K562 (cell line): Measurements from ENCODE around the gene KIAA0930. TPM values are rescaled to one million over a fixed set of nuclear protein-coding genes. Genes with fewer than 3 reads are reported as not detected.

ENCODE experiments used
- ATAC-seq: fragments of 200-7000 bp; cut with Tn5 transposase; 3 replicates; pipeline ENCODE4 v1.9.1; 2020; ENCODE audit warnings: moderate library complexity
- BruUV-seq: library from RNA; stranded (reverse); fragments of 400-500 nt; replicated peaks from 2 replicates; lab custom pipeline; 2021; lab: Mats Ljungman, UMichigan
- CTCF ChIA-PET: fragments of 300-600 bp; formaldehyde crosslinking; extraction: SDS; loops from one replicate; lab custom pipeline; 2021; ENCODE audit warnings: low intra/inter-chr PET ratio; lab: Yijun Ruan, JAX
- POLR2A ChIA-PET: fragments of 300-600, 350-650 bp; sonication (Branson Sonifier 250); formaldehyde crosslinking; extraction: SDS; loops from one replicate; lab custom pipeline; 2021; ENCODE audit warnings: antibody characterized with exemption, inconsistent platforms; lab: Yijun Ruan, JAX
- DNase-seq, 4 experiments: peaks; one replicate each; pipeline versions ENCODE4 v3.0.0 to v3.0.0-alpha.2; 2011 to 2018; ENCODE audit warnings: low spot score in 3 of 4, mixed read lengths in 3 of 4; ENCODE audit errors: extremely low read depth in 1 of 4
- FAIRE-seq: peaks from 2 replicates; lab custom pipeline; 2011; peaks lifted over from hg19 to GRCh38; lab: Jason Lieb, UNC
- H2AFZ ChIP-seq: 2 replicates; pipeline ENCODE4 v1.6.0; 2011; ENCODE audit warnings: low read depth, low read length, control low read depth, inconsistent platforms
- H3K27ac ChIP-seq: fragments of 200-600 bp; 3 replicates; pipeline ENCODE4 v1.8.0; 2011; ENCODE audit warnings: low read depth, mild to moderate bottlenecking, control low read depth, inconsistent platforms, low read length, moderate library complexity, mixed read lengths; ENCODE audit errors: extremely low read depth
- H3K27me3 ChIP-seq, 2 experiments: fragments of 300-600 bp in 1 of 2; 2 replicates in 1 of 2; 3 replicates in 1 of 2; pipeline versions ENCODE4 v1.6.0 to v1.8.0; 2011; ENCODE audit warnings: inconsistent platforms in 2 of 2, low read length in 2 of 2, mild to moderate bottlenecking in 1 of 2, mixed read lengths in 1 of 2, moderate library complexity in 1 of 2; ENCODE audit not compliant: control insufficient read depth in 2 of 2, insufficient read depth in 2 of 2
- H3K36me3 ChIP-seq: fragments of 300-600 bp; 3 replicates; pipeline ENCODE4 v1.8.0; 2011; ENCODE audit warnings: mild to moderate bottlenecking, low read length, inconsistent platforms; ENCODE audit not compliant: control insufficient read depth, insufficient read depth
- H3K4me1 ChIP-seq, 2 experiments: fragments of 200-600 bp in 1 of 2; replicated peaks in 1 of 2; 2 replicates in 1 of 2; 3 replicates in 1 of 2; pipeline versions ENCODE4 v1.5.1 to v1.8.0; 2011; ENCODE audit warnings: inconsistent platforms in 2 of 2, low read length in 2 of 2, mild to moderate bottlenecking in 1 of 2, mixed read lengths in 1 of 2, moderate library complexity in 1 of 2; ENCODE audit not compliant: control insufficient read depth in 2 of 2, insufficient read depth in 2 of 2
- H3K4me2 ChIP-seq: 2 replicates; pipeline ENCODE4 v1.6.1; 2011; ENCODE audit warnings: low read length, control low read depth, inconsistent platforms, mixed read lengths; ENCODE audit not compliant: insufficient read depth
- H3K4me3 ChIP-seq: fragments of 200-600 bp; sonication (generic), shearing (Covaris generic); 2 replicates; pipeline ENCODE4 v1.5.1; 2016; ENCODE audit warnings: control low read depth, inconsistent platforms
- H3K79me2 ChIP-seq: fragments of 200-600 bp; 3 replicates; pipeline ENCODE4 v1.8.0; 2011; ENCODE audit warnings: low read length, inconsistent platforms; ENCODE audit not compliant: control insufficient read depth, insufficient read depth
- H3K9ac ChIP-seq, 2 experiments: 2 replicates each; pipeline versions ENCODE4 v1.6.0 to v1.6.1; 2011; ENCODE audit warnings: low read depth in 2 of 2, low read length in 2 of 2, control low read depth in 1 of 2, inconsistent platforms in 1 of 2, mild to moderate bottlenecking in 1 of 2, mixed read lengths in 1 of 2; ENCODE audit not compliant: insufficient read depth in 1 of 2
- H3K9me1 ChIP-seq: one replicate; pipeline ENCODE4 v1.6.0; 2011; ENCODE audit warnings: inconsistent platforms, mild to moderate bottlenecking, low read length, moderate library complexity; ENCODE audit not compliant: control insufficient read depth, insufficient read depth
- H3K9me3 ChIP-seq: replicated peaks from 2 replicates; pipeline ENCODE4 v1.5.1; 2011; ENCODE audit warnings: low read depth, low read length, inconsistent platforms; ENCODE audit not compliant: control insufficient read depth, insufficient read depth
- H4K20me1 ChIP-seq: replicated peaks from 2 replicates; pipeline ENCODE4 v1.6.1; 2011; ENCODE audit warnings: low read length, inconsistent platforms, mixed read lengths; ENCODE audit not compliant: control insufficient read depth, insufficient read depth
- DACH1 ChIP-seq: fragments of 450-650 bp; IDR thresholded peaks from 2 replicates; pipeline ENCODE4 v1.6.1; 2018; ENCODE audit not compliant: partially characterized antibody
- EWSR1 ChIP-seq: fragments of 450-650 bp; IDR thresholded peaks from 2 replicates; pipeline ENCODE4 v1.6.1; 2018; ENCODE audit warnings: borderline replicate concordance, mild to moderate bottlenecking, low read depth, moderate library complexity; ENCODE audit not compliant: partially characterized antibody
- HOMEZ ChIP-seq: fragments of 250-450 bp; sonication (Bioruptor Pico); IDR thresholded peaks from 2 replicates; pipeline ENCODE4 v1.4.0; 2020; ENCODE audit warnings: mild to moderate bottlenecking, moderate library complexity
- MAFF ChIP-seq: IDR thresholded peaks from 2 replicates; pipeline ENCODE4 v1.6.1; 2012; ENCODE audit warnings: low read length, improper control_type of control experiment
- MCM2 ChIP-seq: fragments of 450-650 bp; IDR thresholded peaks from 2 replicates; pipeline ENCODE4 v1.6.1; 2017; ENCODE audit warnings: low read depth, mild to moderate bottlenecking
- PTTG1 ChIP-seq: fragments of 450-650 bp; IDR thresholded peaks from 2 replicates; pipeline ENCODE4 v1.6.1; 2016; ENCODE audit warnings: low read depth, mild to moderate bottlenecking, missing genetic modification characterization, missing compliant biosample characterization
- RBM25 ChIP-seq: fragments of 200-400 bp; formaldehyde crosslinking; IDR thresholded peaks from 2 replicates; pipeline ENCODE4 v1.6.1; 2018; ENCODE audit warnings: low read length, low read depth, moderate library complexity; ENCODE audit not compliant: severe bottlenecking
- SNRNP70 ChIP-seq: fragments of 200-400 bp; formaldehyde crosslinking; optimal IDR thresholded peaks from 2 replicates; pipeline ENCODE3; 2017; ENCODE audit warnings: low read depth, low read length
- SRF ChIP-seq, 2 experiments: fragments of 250-450, 450-650 bp in 1 of 2; sonication (Bioruptor Pico) in 1 of 2; sonication (generic) in 1 of 2; formaldehyde crosslinking; IDR thresholded peaks; 2 replicates each; pipeline versions ENCODE4 v1.5.0 to v1.5.1; 2020 to 2022; ENCODE audit warnings: mild to moderate bottlenecking in 1 of 2, missing genetic modification reagents in 1 of 2
- ZNF740 ChIP-seq, 3 experiments: fragments of 200-800 bp in 1 of 3; sonication (Bioruptor generic) in 1 of 3; sonication (generic) in 1 of 3; formaldehyde crosslinking in 1 of 3; IDR thresholded peaks; 2 replicates each; pipeline versions ENCODE4 v1.6.1 to v1.8.0; 2016 to 2022; ENCODE audit warnings: mild to moderate bottlenecking in 2 of 3, missing compliant biosample characterization in 2 of 3, missing genetic modification characterization in 2 of 3, missing genetic modification reagents in 1 of 3
- WGBS: fragments of 100-300 bp; shearing (Covaris generic); methylation state at CpG from one replicate; pipeline ENCODE4 v1.1.6; 2016; ENCODE audit warnings: low coverage, mixed read lengths; ENCODE audit not compliant: insufficient coverage; ENCODE audit errors: missing lambda C conversion rate; 5-methylcytosine and 5-hydroxymethylcytosine counted together
- in situ Hi-C: fragments of 300-500 bp; cut with MboI; formaldehyde crosslinking; loops from 4 replicates; pipeline ENCODE4 v1.15.0; 2018; ENCODE audit warnings: inconsistent platforms, mixed read lengths
- intact Hi-C: fragments of 100-400 bp; cut with micrococcal nuclease; formaldehyde crosslinking; loops from 2 replicates; pipeline ENCODE4 v1.14.2; 2022
- polyA plus RNA-seq, 8 experiments: library from polyadenylated mRNA; depleted of rRNA in 4 of 8; stranded (reverse) in 5 of 8; unstranded in 3 of 8; fragments of >200 nt; fragmentation: Nextera tagmentation in 2 of 8; fragmentation: Illumina TruSeq in 1 of 8; extraction: Ambion mirVana in 2 of 8; extraction: Trizol in 1 of 8; gene quantifications; 2 replicates each; pipeline versions ENCODE4 v1.2.1 to v1.2.3, GENCODE V29; 2011 to 2014; ENCODE audit warnings: inconsistent platforms in 1 of 8, missing spikeins in 1 of 8
- total RNA-seq, 7 experiments: library from RNA; depleted of rRNA in 6 of 7; stranded (reverse); fragments of >200 nt in 6 of 7; fragmentation: Illumina TruSeq in 2 of 7; extraction: Trizol in 2 of 7; gene quantifications; 2 replicates each; pipeline versions ENCODE4 v1.2.1 to v1.2.3, GENCODE V29; 2011 to 2021; ENCODE audit warnings: low replicate concordance in 1 of 7

Gene KIAA0930
- total and polyA plus RNA-seq, 9 of the 15 experiments (the other 6 are each of a cell fraction or from before 2014, with no cell fraction given) = 0.24 to 12.1 (median 6.4) TPM

GRCh38 chr22:45210174-45210573 is 30.5 kb downstream of the KIAA0930 start:
- ATAC-seq = no peak
- FAIRE-seq = no peak
- no peak overlapping the region for H3K4me2 ChIP-seq
- H3K9ac ChIP-seq = no peak overlapping the region
- no TSS peak for BruUV-seq
- in situ Hi-C loops (no loop called here), intact Hi-C loops (no loop called here)
- peaks cover 0 to 8% of the 10 kb centered on the region in 2 experiments; a peak in 2 of 5 replicates for H3K27me3 ChIP-seq
- TF ChIP-seq DACH1 (no peak), SRF (CRISPR knock-in tag; IDR thresholded peaks at IDR 0.05) (no peak)
- no peak overlapping the region for H2AFZ ChIP-seq
- ChIA-PET CTCF (no interaction called here), POLR2A (interaction anchor here (0.6 kb wide), 1 partner anchor 509 kb away, joined by 3 read pairs; no protein-coding TSS in a partner anchor)
- no peaks in the 10 kb centered on the region for H3K79me2 ChIP-seq
- no CpG with 5 or more reads among the region's 7 CpGs for WGBS
- H3K4me1 ChIP-seq = peaks cover 0 to 27% of the 10 kb centered on the region in 2 experiments; a peak in 2 of 5 replicates
- H3K36me3 ChIP-seq = no peaks in the 10 kb centered on the region
- H3K4me3 ChIP-seq = no peak overlapping the region
- H3K9me1 ChIP-seq = no peaks in the 10 kb centered on the region
- peaks cover 15% of the 10 kb centered on the region; the same call in 1 of the 2 replicates for H4K20me1 ChIP-seq
- no peaks in the 10 kb centered on the region for H3K9me3 ChIP-seq
- DNase-seq = no peak
- H3K27ac ChIP-seq = no peak overlapping the region

GRCh38 chr22:45208993-45209838 is 31.5 kb downstream of the KIAA0930 start:
- H3K79me2 ChIP-seq = no peaks in the 10 kb centered on the region
- H3K9ac ChIP-seq = no peak overlapping the region
- CTCF ChIA-PET = interaction anchor here (0.6 kb wide), 2 partner anchors 17 to 1035 kb away, joined by 3 to 4 read pairs; no protein-coding TSS in a partner anchor
- in situ Hi-C loops (no loop called here), intact Hi-C loops (loop anchor here (10.0 kb wide), 1 partner anchor 104 kb away; no protein-coding TSS in a partner anchor)
- H3K27me3 ChIP-seq = peaks cover 0 to 8% of the 10 kb centered on the region in 2 experiments; a peak in 2 of 5 replicates
- ATAC-seq (peak; percentile 69), DNase-seq (peak; percentile 38 to 78 (median 60)), FAIRE-seq (no peak)
- POLR2A ChIA-PET = interaction anchor here (0.6 to 0.7 kb wide), 2 partner anchors 11 to 52 kb away, joined by 3 read pairs; no protein-coding TSS in a partner anchor
- H3K4me3 ChIP-seq = no peak overlapping the region
- no peaks in the 10 kb centered on the region for H3K9me3 ChIP-seq
- no TSS peak for BruUV-seq
- no peaks in the 10 kb centered on the region for H3K9me1 ChIP-seq
- no peak overlapping the region for H3K4me2 ChIP-seq
- H3K27ac ChIP-seq = no peak overlapping the region
- no peaks in the 10 kb centered on the region for H3K36me3 ChIP-seq
- peaks cover 0 to 27% of the 10 kb centered on the region in 2 experiments; a peak in 2 of 5 replicates for H3K4me1 ChIP-seq
- H4K20me1 ChIP-seq = peaks cover 15% of the 10 kb centered on the region; the same call in 1 of the 2 replicates
- no peak overlapping the region for H2AFZ ChIP-seq
- 24% methylated on average over 12 of the region's 29 CpGs for WGBS
- TF ChIP-seq MAFF (no peak), SNRNP70 (no peak), MCM2 (no peak), PTTG1 (tag) (no peak), ZNF740 (CRISPR knock-in tag; IDR thresholded peaks at IDR 0.05) (peak; percentile 73), ZNF740 (tag; IDR thresholded peaks at IDR 0.05) (no peak), RBM25 (no peak), EWSR1 (no peak), HOMEZ (CRISPR knock-in tag) (no peak)
